ENCODE measurements around the gene EXD1.
"Not testable (repeated sequence)": the region's sequence is repeated elsewhere in the genome, so short reads cannot be mapped to it uniquely, and the experiment has no call there.

The EXD1 gene

DNA sequence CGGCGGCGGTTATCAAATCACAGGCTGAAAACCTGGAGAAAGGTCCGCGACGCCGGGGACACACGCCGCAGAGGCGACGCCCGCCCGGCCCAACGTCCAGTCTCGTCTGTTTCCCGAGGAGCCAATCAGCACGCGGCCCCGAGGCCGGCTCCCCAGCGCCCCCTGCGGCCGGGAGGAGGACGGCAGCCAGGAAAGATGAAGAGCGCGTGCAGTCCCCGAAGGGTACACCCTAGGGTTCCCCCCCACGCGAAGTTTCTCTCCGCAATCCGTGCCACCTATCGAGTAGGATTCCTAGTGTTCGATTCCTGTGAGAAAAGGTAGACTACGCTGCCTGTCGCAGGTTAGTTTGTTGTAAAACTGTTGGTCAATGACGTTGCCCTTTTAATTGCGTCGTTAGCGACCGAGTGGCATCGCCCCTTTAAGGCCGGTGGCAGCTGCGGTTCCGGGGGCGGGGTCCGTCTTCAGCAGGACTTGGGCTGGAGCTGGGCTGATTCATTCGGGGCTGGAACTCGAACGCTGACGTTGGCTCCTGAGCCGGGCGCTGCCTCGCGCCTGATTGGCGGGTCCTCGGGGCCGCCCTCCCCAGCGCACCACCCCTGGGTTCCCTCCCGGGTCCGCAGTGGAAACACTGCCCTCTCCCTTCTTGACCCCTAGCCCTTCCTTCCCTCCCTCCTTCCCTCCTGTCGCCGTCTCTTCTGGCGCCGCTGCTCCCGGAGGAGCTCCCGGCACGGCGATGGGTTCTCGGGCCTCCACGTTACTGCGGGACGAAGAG lies at the start of gene EXD1, which contains the start of gene CHP1:
TSS of gene EXD1 (minus strand) at position 108 of the 772 bp plus-strand sequence. CDS start 4,182 bp downstream, outside the sequence.
TSS of gene CHP1 (plus strand) at position 619 of the 772 bp plus-strand sequence. CDS start at position 734, 115 bp downstream.
- DNase-seq: peak; percentile 95

- no peak for DNase-seq
These were observed 49.2 kb upstream of the EXD1 start for GRCh38 chr15:41279535-41280283.

DNA sequence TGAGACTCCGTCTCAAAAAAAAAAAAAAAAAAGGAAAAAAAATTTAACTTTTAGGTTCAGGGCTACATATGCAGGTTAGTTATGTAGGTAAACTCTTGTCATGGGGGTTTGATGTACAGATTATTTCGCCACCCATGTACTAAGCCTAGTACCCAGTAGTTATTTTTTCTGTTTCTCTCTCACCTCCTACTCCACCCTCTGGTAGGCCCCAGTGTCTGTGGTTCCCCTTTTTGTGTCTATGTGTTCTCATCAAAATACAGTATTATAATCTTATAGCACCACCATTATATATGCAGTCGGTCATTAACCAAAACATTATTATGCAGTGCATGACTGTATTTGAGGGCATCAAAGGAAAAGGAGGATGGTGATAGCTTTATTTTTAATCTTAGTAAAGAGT lies 47.8 kb upstream of the EXD1 start:
- DNase-seq: no peak

- DNase-seq: no peak
These were observed 46.3 kb upstream of the EXD1 start for GRCh38 chr15:41276831-41277230.

GRCh38 chr15:41269887-41270286 lies 39.3 kb upstream of the EXD1 start:
- DNase-seq: no peak

DNA sequence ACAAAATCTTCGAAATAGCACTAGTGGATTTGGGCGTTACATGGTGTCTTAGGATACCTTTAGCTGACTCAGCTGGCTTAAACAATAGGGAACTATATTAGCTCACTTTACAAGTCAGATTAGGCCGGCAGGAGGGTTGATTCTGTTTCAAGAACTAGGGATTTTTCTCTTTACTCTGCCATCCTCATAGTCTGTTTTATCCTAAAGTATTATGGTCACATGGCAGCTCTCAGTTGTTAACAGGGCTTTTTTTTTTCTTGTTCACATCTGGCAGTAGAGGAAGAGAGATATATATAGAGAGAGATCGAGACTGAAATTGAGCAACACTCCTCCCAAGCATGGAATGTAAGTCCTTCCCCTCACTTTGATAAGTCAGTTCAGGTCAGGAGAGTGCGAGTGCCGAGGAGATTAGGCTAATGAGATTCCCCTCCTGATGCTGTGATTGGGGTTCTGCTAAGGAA lies 33.4 kb upstream of the EXD1 start:
- no peak for DNase-seq

DNA sequence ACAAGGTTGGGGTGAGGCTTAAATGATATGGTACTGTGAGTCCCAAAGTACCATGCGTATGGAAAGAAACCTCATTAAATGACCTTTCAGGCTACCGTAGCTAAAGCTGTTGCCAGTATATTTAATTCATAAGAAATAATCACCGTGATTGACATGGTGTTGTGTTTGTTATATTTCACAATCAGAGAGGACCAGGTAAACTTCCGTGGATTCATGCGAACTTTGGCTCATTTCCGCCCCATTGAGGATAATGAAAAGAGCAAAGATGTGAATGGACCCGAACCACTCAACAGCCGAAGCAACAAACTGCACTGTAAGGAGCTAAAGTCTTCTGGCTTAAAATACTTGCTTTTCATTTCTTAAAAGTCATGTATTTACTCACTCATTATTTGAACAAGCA lies 32.0 kb upstream of the EXD1 start:
- DNase-seq: no peak

DNA sequence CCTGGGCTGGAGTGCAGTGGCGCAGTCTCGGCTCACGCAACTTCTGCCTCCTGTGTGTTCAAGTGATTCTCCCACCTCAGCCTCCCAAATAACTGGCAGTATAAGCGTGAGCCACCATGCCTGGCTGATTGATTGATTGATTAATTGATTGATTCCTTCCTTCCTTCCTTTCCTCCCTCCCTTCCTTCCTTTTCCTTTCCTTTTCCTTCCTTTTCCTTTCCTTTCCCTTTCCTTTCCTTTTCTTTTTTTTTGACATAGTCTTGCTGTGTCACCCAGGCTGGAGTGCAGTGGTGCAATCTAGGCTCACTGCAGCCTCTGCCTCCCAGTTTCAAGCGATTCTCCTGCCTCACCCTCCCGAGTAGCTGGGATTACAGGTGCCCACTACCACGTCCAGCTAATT lies 30.4 kb upstream of the EXD1 start:
- not testable (repeated sequence) for DNase-seq

DNA sequence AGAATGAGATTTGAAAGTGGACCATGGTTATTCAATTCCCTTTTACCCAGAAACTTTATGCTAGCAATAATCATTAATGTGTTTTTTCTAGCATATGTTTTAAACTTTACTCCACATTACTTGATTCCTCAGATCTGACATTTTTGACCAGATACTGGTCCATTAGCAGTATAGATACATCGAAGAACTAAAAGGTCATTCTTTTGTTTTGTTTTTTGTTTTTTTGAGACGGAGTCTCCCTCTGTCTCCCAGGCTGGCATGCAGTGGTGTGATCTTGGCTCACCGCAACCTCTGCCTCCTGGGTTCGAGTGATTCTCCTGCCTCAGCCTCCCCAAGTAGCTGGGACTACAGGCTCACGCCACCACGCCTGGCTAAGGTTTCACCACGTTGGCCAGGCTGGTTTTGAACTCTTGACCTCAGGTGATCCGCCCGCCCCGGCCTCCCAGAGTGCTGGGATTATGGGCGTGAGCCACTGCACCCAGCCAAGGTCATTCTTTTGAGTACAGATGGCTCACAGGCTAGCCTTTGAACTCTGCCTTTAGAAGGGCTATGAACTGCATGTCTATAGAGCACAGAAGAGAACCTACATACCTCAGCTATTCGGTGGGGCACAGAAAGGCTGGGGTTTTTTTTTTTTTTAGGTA lies 29.1 kb upstream of the EXD1 start:
- no peak for DNase-seq

- DNase-seq: no peak
These were observed 28.4 kb upstream of the EXD1 start for GRCh38 chr15:41258750-41259471.

DNA sequence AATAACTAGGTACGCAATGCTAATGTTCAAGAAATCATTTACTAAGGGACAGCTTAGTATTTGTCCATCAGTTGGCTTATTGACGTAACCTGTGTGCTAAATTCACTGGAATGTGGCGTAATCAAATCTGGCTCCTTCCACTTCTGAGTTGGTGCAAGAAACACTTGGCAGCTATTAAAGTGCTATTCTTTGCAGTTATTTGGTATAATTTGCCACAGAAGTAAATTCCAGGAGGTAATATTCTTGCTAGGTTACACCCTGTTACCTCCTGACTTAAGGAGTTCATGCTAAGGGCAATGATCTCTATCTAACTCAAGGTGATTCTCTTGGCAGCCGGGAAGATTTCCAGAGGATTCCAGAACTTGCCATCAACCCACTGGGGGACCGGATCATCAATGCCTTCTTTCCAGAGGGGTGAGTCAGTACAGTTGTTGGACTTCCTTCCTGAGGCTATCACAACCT lies 26.1 kb upstream of the EXD1 start:
- no peak for DNase-seq

DNA sequence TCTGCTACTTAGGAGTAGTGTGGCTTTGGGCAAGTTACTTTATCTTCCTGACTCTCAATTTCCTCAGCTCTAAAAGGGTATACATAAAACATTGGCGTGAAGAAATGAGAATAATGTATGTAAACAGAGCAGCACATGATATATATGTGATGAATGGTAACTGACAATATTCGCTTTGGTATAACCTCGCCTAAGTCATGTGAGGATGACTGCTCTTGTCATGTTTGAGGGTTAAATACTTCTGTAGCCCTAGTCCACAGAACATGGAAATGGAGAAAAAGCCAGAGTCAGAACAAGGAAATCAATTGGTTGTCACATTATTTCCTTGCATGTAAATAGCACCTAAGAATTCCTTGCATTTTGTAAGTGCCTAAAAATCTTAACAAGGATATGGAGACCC lies 25.5 kb upstream of the EXD1 start:
- no peak for DNase-seq

GRCh38 chr15:41254560-41254959 lies 24.0 kb upstream of the EXD1 start:
- DNase-seq: no peak

GRCh38 chr15:41251411-41251810 lies 20.9 kb upstream of the EXD1 start:
- DNase-seq: no peak

DNA sequence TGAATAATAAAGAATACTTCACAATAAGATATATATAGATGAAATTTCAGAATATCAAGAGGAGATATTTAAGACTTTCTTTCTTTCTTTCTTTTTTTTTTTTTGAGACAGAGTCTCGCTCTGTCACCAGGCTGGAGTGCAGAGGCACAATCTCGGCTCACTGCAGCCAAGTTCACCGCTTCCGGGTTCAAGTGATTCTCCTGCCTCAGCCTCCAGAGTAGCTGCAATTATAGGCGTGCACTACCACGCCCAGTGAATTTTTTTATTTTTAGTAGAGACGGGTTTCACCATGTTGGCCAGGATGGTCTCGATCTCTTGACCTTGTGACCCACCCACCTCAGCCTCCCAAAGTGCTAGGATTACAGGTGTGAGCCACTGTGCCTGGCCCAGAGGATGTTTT lies 20.2 kb upstream of the EXD1 start:
- DNase-seq: not testable (repeated sequence)

DNA sequence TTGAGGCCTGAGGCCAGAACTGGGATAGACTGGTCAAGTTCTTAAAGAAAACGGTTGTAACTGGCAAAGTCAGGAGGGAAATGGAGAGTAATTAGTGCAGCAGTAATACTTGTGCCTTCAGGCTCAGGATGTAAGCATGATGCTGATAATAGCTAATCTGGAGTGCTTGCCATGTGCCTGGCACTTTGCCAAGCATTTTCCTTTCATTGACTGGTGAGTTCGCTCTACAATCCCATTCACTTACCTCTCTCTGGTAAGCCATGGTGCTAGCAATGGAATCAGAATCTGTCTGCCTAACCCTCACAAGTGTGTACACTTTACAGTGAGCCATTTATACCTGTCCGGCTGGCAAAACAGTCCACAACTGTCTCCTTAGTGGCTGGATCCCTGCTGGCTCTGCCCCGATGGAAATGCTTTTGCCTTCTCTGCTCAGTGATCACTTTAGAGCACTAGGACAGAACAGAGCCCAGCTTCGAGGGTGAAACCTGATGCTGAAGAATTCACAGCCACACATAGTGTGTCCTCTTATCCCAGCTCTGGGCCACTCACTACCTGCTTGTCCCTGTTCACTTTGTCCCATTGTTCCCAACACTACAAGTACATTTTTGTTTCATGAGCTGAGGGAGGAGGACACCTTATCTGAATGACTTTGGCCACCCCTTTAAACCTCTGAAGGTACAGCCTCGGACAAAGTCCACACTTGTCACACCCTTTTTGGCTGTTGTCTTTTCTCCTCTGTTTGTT lies 10.8 kb upstream of the EXD1 start:
- no peak for DNase-seq

- DNase-seq: no peak
These were observed 7.5 kb upstream of the EXD1 start for GRCh38 chr15:41238100-41238499.

DNA sequence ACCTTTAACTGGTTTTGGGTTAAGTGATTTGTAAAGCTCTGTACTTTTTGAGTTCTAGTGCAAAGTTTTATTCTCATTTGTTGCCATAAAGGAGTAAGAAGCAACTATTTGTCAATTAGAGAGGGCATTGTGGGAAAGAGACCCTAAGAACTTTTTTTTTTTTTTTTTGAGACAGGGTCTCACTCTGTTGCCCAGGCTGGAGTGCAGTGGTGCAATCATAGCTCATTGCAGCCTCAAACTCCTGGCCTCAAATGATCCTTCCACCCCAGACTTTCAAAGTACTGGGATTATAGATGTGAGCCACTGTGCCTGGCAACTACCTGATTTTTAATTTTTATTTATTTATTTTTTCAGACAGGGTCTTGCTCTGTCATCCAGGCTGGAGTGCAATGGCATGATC lies 5.4 kb upstream of the EXD1 start:
- DNase-seq: no peak

GRCh38 chr15:41235228-41235627 lies 4.7 kb upstream of the EXD1 start:
- DNase-seq: not testable (repeated sequence)

GRCh38 chr15:41233367-41233771 lies 2.8 kb upstream of the EXD1 start:
- DNase-seq: no peak

DNA sequence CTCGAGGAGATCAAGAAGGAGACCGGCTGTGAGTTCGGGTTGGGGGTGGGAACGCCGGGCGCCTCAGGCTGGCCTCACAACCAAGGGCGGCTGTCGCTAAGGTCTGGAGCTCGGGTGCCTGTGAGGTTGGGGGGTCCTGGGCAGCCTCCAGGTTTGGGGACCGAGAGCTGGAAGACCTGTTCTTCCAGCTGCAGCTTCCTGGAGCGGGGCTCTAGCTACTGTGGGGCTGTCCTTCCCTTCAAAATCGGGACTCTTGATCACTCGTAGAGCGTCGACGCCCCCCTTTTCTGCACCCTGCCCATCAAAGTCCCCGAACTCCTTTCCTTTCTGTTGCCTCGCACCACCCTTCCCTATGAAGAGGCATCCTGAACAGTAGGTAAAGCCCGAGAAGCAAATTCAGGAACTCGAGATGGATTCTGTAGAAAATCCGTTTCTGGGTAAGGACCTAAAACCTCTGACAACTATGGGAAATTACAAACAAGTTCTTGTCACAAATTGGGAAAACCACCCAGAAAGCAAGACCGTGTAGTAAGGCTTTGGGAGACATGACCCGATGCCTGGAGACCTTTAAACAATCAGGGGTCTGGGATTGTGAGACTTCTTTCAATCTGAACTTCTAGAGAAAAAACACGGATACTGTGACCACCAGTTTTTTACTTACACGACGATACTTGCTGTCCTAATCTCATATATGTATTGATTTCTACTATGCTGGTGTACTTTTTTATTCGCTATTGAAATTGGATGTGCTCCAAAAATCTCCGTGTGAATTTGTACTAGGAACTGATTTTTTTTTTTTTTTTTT lies 1.1 kb upstream of the EXD1 start:
- no peak for DNase-seq

All from stimulated activated CD4-positive, alpha-beta T cell treated with anti-CD3 and anti-CD28 coated beads, Interleukin-2, amount 100 ng/mL, for 48 hours (primary cell).